ENCODE data around the gene DOP1B.

GRCh38 chr21:36180963-36181362 lies 24.3 kb downstream of the DOP1B start:
- no peak for TF ChIP-seq CTCF (IDR thresholded peaks at IDR 0.05)
- no peak for TF ChIP-seq POLR2A (IDR thresholded peaks at IDR 0.05)

Data from heart left ventricle (tissue), 13 donors.